Measurements from ENCODE around the gene FRMD3. TPM values are rescaled to one million over a fixed set of nuclear protein-coding genes. Genes with fewer than 3 reads are reported as not detected.

Gene FRMD3
- total RNA-seq, 4 donors from 2014 or later = 1.8 to 13.3 (median 3.3) TPM

GRCh38 chr9:83476513-83476912 lies 61.7 kb downstream of the FRMD3 start:
- no peak overlapping the region for H3K4me3 ChIP-seq
- H3K9me3 ChIP-seq = no peaks in the 10 kb centered on the region
- intact Hi-C loops (cut with DNase I; ENCODE audit: low total_unique reads) = no loop called here
- no peaks in the 10 kb centered on the region for H3K27me3 ChIP-seq
- no peak overlapping the region for H3K27ac ChIP-seq
- H3K4me1 ChIP-seq = no peaks in the 10 kb centered on the region
- no peaks in the 10 kb centered on the region for H3K36me3 ChIP-seq
- TF ChIP-seq POLR2A (IDR thresholded peaks at IDR 0.05) = no peak
- DNase-seq = no peak

- H3K36me3 ChIP-seq = no peaks in the 10 kb centered on the region
- TF ChIP-seq POLR2A (IDR thresholded peaks at IDR 0.05) = no peak
- TF ChIP-seq, protein P1, sequence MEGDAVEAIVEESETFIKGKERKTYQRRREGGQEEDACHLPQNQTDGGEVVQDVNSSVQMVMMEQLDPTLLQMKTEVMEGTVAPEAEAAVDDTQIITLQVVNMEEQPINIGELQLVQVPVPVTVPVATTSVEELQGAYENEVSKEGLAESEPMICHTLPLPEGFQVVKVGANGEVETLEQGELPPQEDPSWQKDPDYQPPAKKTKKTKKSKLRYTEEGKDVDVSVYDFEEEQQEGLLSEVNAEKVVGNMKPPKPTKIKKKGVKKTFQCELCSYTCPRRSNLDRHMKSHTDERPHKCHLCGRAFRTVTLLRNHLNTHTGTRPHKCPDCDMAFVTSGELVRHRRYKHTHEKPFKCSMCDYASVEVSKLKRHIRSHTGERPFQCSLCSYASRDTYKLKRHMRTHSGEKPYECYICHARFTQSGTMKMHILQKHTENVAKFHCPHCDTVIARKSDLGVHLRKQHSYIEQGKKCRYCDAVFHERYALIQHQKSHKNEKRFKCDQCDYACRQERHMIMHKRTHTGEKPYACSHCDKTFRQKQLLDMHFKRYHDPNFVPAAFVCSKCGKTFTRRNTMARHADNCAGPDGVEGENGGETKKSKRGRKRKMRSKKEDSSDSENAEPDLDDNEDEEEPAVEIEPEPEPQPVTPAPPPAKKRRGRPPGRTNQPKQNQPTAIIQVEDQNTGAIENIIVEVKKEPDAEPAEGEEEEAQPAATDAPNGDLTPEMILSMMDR (IDR thresholded peaks at IDR 0.05) = no peak
These were observed 62.5 kb downstream of the FRMD3 start for GRCh38 chr9:83475741-83476140.

GRCh38 chr9:83474631-83475030 lies 63.6 kb downstream of the FRMD3 start:
- Histone ChIP-seq H3K36me3 (no peaks in the 10 kb centered on the region), H3K4me1 (no peaks in the 10 kb centered on the region), H3K9me3 (no peaks in the 10 kb centered on the region), H3K4me3 (no peak overlapping the region), H3K27ac (no peak overlapping the region), H3K27me3 (no peaks in the 10 kb centered on the region)
- TF ChIP-seq POLR2A (IDR thresholded peaks at IDR 0.05) = no peak
- TF ChIP-seq, protein P1 (IDR thresholded peaks at IDR 0.05) = no peak
- no peak for DNase-seq
- intact Hi-C loops (cut with DNase I; ENCODE audit: low total_unique reads) = no loop called here

More at GRCh38 chr9:83475741-83476140, 62.5 kb downstream of the FRMD3 start:
- Histone ChIP-seq H3K27ac (no peak overlapping the region), H3K27me3 (no peaks in the 10 kb centered on the region), H3K4me3 (no peak overlapping the region), H3K4me1 (no peaks in the 10 kb centered on the region), H3K9me3 (no peaks in the 10 kb centered on the region)
- intact Hi-C loops (cut with DNase I; ENCODE audit: low total_unique reads) = no loop called here
- DNase-seq = no peak

- Histone ChIP-seq H3K9me3 (no peaks in the 10 kb centered on the region), H3K36me3 (no peaks in the 10 kb centered on the region), H3K4me3 (no peak overlapping the region), H3K4me1 (no peaks in the 10 kb centered on the region), H3K27me3 (no peaks in the 10 kb centered on the region), H3K27ac (peak overlapping the region in 1 of 2 donors; percentile 23)
- DNase-seq = no peak
- intact Hi-C loops (cut with DNase I; ENCODE audit: low total_unique reads) = no loop called here
- TF ChIP-seq, protein P1 (IDR thresholded peaks at IDR 0.05) = no peak
These were observed 64.7 kb downstream of the FRMD3 start for GRCh38 chr9:83473488-83473971.

DNA sequence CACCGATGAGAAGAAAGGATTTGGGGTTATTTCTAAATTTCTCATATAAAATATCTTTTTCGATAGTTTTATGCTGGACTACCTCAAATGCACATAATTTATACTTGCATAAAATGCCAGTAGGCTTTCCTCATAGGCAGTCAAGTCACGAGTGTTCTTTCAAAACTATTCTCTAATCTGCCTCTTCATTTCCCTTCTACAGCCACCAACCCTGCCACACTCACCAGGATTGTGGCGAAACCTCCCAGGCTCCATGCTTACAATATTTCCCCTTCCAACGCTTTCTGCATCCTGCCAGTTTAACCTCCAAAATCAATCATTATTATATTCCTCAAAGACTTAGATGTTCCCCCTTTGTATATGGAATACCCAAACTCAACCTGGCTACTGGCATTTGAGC lies 65.4 kb downstream of the FRMD3 start:
- H3K36me3 ChIP-seq = no peaks in the 10 kb centered on the region
- no peak overlapping the region for H3K4me3 ChIP-seq
- DNase-seq = no peak

More for the DNA sequence above, 65.4 kb downstream of the FRMD3 start:
- H3K27me3 ChIP-seq = no peaks in the 10 kb centered on the region
- H3K27ac ChIP-seq = peak overlapping the region in 1 of 2 donors; percentile 23
- intact Hi-C loops (cut with DNase I; ENCODE audit: low total_unique reads) = no loop called here
- no peaks in the 10 kb centered on the region for H3K4me1 ChIP-seq
- no peaks in the 10 kb centered on the region for H3K9me3 ChIP-seq
- no peak for TF ChIP-seq POLR2A (IDR thresholded peaks at IDR 0.05)
- TF ChIP-seq, protein P1 (IDR thresholded peaks at IDR 0.05) = no peak
